GM19238 (cell line): ENCODE data around the gene NPEPL1.
"Not testable (repeated sequence)": the region's sequence is repeated elsewhere in the genome, so short reads cannot be mapped to it uniquely, and the experiment has no call there.

Source experiments
- DNase-seq: peaks from one replicate; pipeline ENCODE4 v3.0.0; 2011; ENCODE audit warnings: low spot score; ENCODE audit not compliant: insufficient read length

The NPEPL1 gene

DNA sequence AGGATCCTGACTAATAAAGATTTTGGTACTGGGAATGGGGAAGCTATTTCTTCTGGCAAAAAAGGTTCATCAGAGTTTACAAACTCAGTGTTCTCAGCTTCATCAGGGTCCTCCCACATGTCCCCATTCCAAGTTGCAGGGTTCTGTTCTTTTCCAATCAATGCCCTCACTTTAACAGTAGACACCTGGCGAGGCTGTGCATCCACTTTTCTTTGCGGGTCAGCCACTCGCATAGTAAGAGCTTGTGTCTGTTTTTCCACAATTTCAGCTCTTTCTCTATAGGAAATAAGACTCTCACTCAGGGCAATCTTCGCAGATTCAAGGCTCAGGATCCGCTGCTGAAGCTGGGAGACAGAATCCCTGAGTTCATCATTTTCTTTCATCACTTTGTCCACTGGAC is 65.0 kb downstream of the NPEPL1 start:
- DNase-seq, result not testable (repeated sequence)

DNA sequence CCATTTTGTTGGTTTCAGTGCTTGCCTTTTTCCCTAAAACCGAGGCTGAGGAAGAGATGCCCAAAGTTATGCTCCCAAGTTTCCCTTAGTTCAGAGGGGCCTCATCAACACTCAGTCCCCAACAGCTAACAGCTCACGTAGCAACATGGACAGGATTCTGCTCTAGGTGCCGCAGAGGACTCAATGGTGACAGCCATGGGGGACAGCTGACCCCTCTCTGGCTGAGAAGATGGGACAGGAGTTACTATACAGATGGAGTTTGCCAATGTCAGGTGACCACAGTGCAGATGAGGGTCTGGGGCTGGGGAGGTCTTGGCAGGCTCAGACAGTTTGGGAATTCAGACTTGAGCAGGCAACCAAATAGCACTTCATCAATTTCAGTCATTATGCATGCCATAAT is 67.3 kb downstream of the NPEPL1 start:
- no peak for DNase-seq

DNA sequence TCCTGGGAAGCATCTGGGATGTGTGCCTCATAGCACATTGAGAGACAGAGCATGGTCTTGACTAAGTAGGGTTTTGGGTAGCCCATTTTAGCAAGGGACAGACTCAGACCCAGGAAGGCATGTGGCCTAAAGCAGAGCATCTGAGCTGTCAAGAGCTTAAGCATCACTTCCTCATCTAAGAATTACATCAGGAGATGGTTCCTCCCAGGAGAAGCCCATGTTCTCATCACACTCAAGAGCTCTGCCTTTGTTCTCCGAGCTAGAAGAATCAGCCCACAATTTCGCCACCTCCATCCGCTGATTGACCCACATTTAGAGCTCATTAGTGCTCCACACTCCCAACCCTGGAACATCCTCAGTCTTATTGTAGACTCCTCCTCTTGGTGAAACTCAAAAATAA is 68.3 kb downstream of the NPEPL1 start:
- no peak for DNase-seq

DNA sequence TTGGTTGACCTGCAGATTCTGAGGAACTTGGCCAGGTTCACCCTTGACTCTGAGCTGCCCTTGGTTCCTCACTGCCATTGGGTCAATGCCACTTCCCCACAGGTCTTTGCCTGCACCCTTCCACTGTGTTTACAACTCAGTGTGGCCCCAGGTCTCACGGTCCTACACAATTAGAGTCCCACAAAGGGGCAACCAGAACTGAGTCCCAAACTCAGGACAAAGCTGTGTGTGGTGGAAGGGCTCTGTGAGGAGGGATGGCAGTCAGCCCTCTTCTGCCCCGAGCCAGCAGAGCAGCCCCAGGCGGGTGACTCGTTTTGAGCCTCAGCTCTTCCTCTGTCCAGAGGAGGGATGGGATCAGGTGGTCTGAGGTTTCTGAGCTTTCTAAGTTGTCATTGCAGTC is 69.5 kb downstream of the NPEPL1 start:
- DNase-seq, result no peak

DNA sequence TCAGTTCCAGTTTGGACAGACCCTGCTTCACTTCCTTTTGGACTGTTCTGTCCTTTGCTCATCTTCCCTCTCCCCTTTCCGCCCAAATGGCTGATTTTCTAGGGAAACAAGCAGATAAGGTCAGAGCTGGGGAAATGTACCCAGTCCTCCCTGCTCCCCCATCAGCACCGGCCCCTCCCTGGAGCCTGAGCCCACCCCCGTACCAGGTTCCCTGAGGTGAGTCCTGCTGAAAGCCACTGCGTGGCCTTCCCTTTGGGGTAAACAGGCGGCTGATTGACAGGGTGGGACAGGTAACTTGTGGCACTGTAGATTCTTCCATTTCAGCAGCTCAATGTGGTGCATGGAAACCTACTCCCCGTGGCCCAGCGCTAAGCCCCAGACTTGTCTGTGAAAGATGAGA is 70.5 kb downstream of the NPEPL1 start:
- no peak for DNase-seq
